K562 (cell line): Measurements from ENCODE around the gene SRCIN1. TPM values are rescaled to one million over a fixed set of nuclear protein-coding genes. Genes with fewer than 3 reads are reported as not detected.

Experiments
- ATAC-seq: fragments of 200-7000 bp; cut with Tn5 transposase; 3 replicates; pipeline ENCODE4 v1.9.1; 2020; ENCODE audit warnings: moderate library complexity
- BruUV-seq: library from RNA; stranded (reverse); fragments of 400-500 nt; replicated peaks from 2 replicates; lab custom pipeline; 2021; lab: Mats Ljungman, UMichigan
- CTCF ChIA-PET: fragments of 300-600 bp; formaldehyde crosslinking; extraction: SDS; loops from one replicate; lab custom pipeline; 2021; ENCODE audit warnings: low intra/inter-chr PET ratio; lab: Yijun Ruan, JAX
- POLR2A ChIA-PET: fragments of 300-600, 350-650 bp; sonication (Branson Sonifier 250); formaldehyde crosslinking; extraction: SDS; loops from one replicate; lab custom pipeline; 2021; ENCODE audit warnings: antibody characterized with exemption, inconsistent platforms; lab: Yijun Ruan, JAX
- DNase-seq, 4 experiments: peaks; one replicate each; pipeline versions ENCODE4 v3.0.0 to v3.0.0-alpha.2; 2011 to 2018; ENCODE audit warnings: low spot score in 3 of 4, mixed read lengths in 3 of 4; ENCODE audit errors: extremely low read depth in 1 of 4
- FAIRE-seq: peaks from 2 replicates; lab custom pipeline; 2011; peaks lifted over from hg19 to GRCh38; lab: Jason Lieb, UNC
- H2AFZ ChIP-seq: 2 replicates; pipeline ENCODE4 v1.6.0; 2011; ENCODE audit warnings: low read depth, low read length, control low read depth, inconsistent platforms
- H3K27ac ChIP-seq: fragments of 200-600 bp; 3 replicates; pipeline ENCODE4 v1.8.0; 2011; ENCODE audit warnings: low read depth, mild to moderate bottlenecking, control low read depth, inconsistent platforms, low read length, moderate library complexity, mixed read lengths; ENCODE audit errors: extremely low read depth
- H3K27me3 ChIP-seq, 2 experiments: fragments of 300-600 bp in 1 of 2; 2 replicates in 1 of 2; 3 replicates in 1 of 2; pipeline versions ENCODE4 v1.6.0 to v1.8.0; 2011; ENCODE audit warnings: inconsistent platforms in 2 of 2, low read length in 2 of 2, mild to moderate bottlenecking in 1 of 2, mixed read lengths in 1 of 2, moderate library complexity in 1 of 2; ENCODE audit not compliant: control insufficient read depth in 2 of 2, insufficient read depth in 2 of 2
- H3K36me3 ChIP-seq: fragments of 300-600 bp; 3 replicates; pipeline ENCODE4 v1.8.0; 2011; ENCODE audit warnings: mild to moderate bottlenecking, low read length, inconsistent platforms; ENCODE audit not compliant: control insufficient read depth, insufficient read depth
- H3K4me1 ChIP-seq, 2 experiments: fragments of 200-600 bp in 1 of 2; replicated peaks in 1 of 2; 2 replicates in 1 of 2; 3 replicates in 1 of 2; pipeline versions ENCODE4 v1.5.1 to v1.8.0; 2011; ENCODE audit warnings: inconsistent platforms in 2 of 2, low read length in 2 of 2, mild to moderate bottlenecking in 1 of 2, mixed read lengths in 1 of 2, moderate library complexity in 1 of 2; ENCODE audit not compliant: control insufficient read depth in 2 of 2, insufficient read depth in 2 of 2
- H3K4me2 ChIP-seq: 2 replicates; pipeline ENCODE4 v1.6.1; 2011; ENCODE audit warnings: low read length, control low read depth, inconsistent platforms, mixed read lengths; ENCODE audit not compliant: insufficient read depth
- H3K4me3 ChIP-seq: fragments of 200-600 bp; sonication (generic), shearing (Covaris generic); 2 replicates; pipeline ENCODE4 v1.5.1; 2016; ENCODE audit warnings: control low read depth, inconsistent platforms
- H3K79me2 ChIP-seq: fragments of 200-600 bp; 3 replicates; pipeline ENCODE4 v1.8.0; 2011; ENCODE audit warnings: low read length, inconsistent platforms; ENCODE audit not compliant: control insufficient read depth, insufficient read depth
- H3K9ac ChIP-seq, 2 experiments: 2 replicates each; pipeline versions ENCODE4 v1.6.0 to v1.6.1; 2011; ENCODE audit warnings: low read depth in 2 of 2, low read length in 2 of 2, control low read depth in 1 of 2, inconsistent platforms in 1 of 2, mild to moderate bottlenecking in 1 of 2, mixed read lengths in 1 of 2; ENCODE audit not compliant: insufficient read depth in 1 of 2
- H3K9me1 ChIP-seq: one replicate; pipeline ENCODE4 v1.6.0; 2011; ENCODE audit warnings: inconsistent platforms, mild to moderate bottlenecking, low read length, moderate library complexity; ENCODE audit not compliant: control insufficient read depth, insufficient read depth
- H3K9me3 ChIP-seq: replicated peaks from 2 replicates; pipeline ENCODE4 v1.5.1; 2011; ENCODE audit warnings: low read depth, low read length, inconsistent platforms; ENCODE audit not compliant: control insufficient read depth, insufficient read depth
- H4K20me1 ChIP-seq: replicated peaks from 2 replicates; pipeline ENCODE4 v1.6.1; 2011; ENCODE audit warnings: low read length, inconsistent platforms, mixed read lengths; ENCODE audit not compliant: control insufficient read depth, insufficient read depth
- KDM5B ChIP-seq: fragments of 200-600 bp; sonication (generic); IDR thresholded peaks from 2 replicates; pipeline ENCODE4 v1.6.1; 2012; ENCODE audit warnings: low read depth, mild to moderate bottlenecking, moderate library complexity, low read length, control low read depth, inconsistent platforms; ENCODE audit not compliant: insufficient replicate concordance
- ZNF217 ChIP-seq: sonication (generic); formaldehyde crosslinking; IDR thresholded peaks from 2 replicates; pipeline ENCODE4 v1.8.0; 2022; ENCODE audit warnings: mild to moderate bottlenecking, missing genetic modification reagents
- WGBS: fragments of 100-300 bp; shearing (Covaris generic); methylation state at CpG from one replicate; pipeline ENCODE4 v1.1.6; 2016; ENCODE audit warnings: low coverage, mixed read lengths; ENCODE audit not compliant: insufficient coverage; ENCODE audit errors: missing lambda C conversion rate; 5-methylcytosine and 5-hydroxymethylcytosine counted together
- in situ Hi-C: fragments of 300-500 bp; cut with MboI; formaldehyde crosslinking; loops from 4 replicates; pipeline ENCODE4 v1.15.0; 2018; ENCODE audit warnings: inconsistent platforms, mixed read lengths
- intact Hi-C: fragments of 100-400 bp; cut with micrococcal nuclease; formaldehyde crosslinking; loops from 2 replicates; pipeline ENCODE4 v1.14.2; 2022
- polyA plus RNA-seq, 8 experiments: library from polyadenylated mRNA; depleted of rRNA in 4 of 8; stranded (reverse) in 5 of 8; unstranded in 3 of 8; fragments of >200 nt; fragmentation: Nextera tagmentation in 2 of 8; fragmentation: Illumina TruSeq in 1 of 8; extraction: Ambion mirVana in 2 of 8; extraction: Trizol in 1 of 8; gene quantifications; 2 replicates each; pipeline versions ENCODE4 v1.2.1 to v1.2.3, GENCODE V29; 2011 to 2014; ENCODE audit warnings: inconsistent platforms in 1 of 8, missing spikeins in 1 of 8
- total RNA-seq, 7 experiments: library from RNA; depleted of rRNA in 6 of 7; stranded (reverse); fragments of >200 nt in 6 of 7; fragmentation: Illumina TruSeq in 2 of 7; extraction: Trizol in 2 of 7; gene quantifications; 2 replicates each; pipeline versions ENCODE4 v1.2.1 to v1.2.3, GENCODE V29; 2011 to 2021; ENCODE audit warnings: low replicate concordance in 1 of 7

The SRCIN1 gene
- total and polyA plus RNA-seq, 9 of the 15 experiments (the other 6 are each of a cell fraction or from before 2014, with no cell fraction given) = 0.09 to 0.33 (median 0.13) TPM; not detected in 6

- Histone ChIP-seq H2AFZ (peak overlapping the region; percentile 91), H3K4me2 (peak overlapping the region; percentile 71), H3K27ac (no peak overlapping the region), H3K9ac (peak overlapping the region in 1 of 2 experiments; percentile 76; a peak in 1 of 4 replicates), H3K36me3 (no peaks in the 10 kb centered on the region), H3K9me3 (no peaks in the 10 kb centered on the region), H4K20me1 (peaks cover 27% of the 10 kb centered on the region), H3K79me2 (no peaks in the 10 kb centered on the region), H3K4me3 (no peak overlapping the region), H3K4me1 (peaks cover 19 to 52% of the 10 kb centered on the region in 2 experiments), H3K27me3 (peaks cover 14 to 39% of the 10 kb centered on the region in 2 experiments; a peak in 4 of 5 replicates), H3K9me1 (no peaks in the 10 kb centered on the region)
- no TSS peak for BruUV-seq
- TF ChIP-seq KDM5B (peak; percentile 44), ZNF217 (no peak)
- in situ Hi-C loops = loop anchor here (5.0 kb wide), 1 partner anchor 104 kb away; no protein-coding TSS in a partner anchor
- FAIRE-seq = no peak
- no peak for DNase-seq
- WGBS = 26% methylated on average over 7 of the region's 10 CpGs
- POLR2A ChIA-PET = interaction anchor here (0.5 to 2.2 kb wide), 8 partner anchors 9 to 109 kb away, joined by 3 to 6 read pairs (median 3); no protein-coding TSS in a partner anchor
- intact Hi-C loops = loop anchor here (1.0 to 5.0 kb wide), 3 partner anchors 22 to 44 kb away; no protein-coding TSS in a partner anchor
- CTCF ChIA-PET = interaction anchor here (0.7 to 2.9 kb wide), 4 partner anchors 26 to 109 kb away, joined by 3 to 17 read pairs (median 7); partner anchors contain the start of gene SRCIN1
- ATAC-seq = no peak
Measured at GRCh38 chr17:38558728-38559050, 47.1 kb downstream of the SRCIN1 start.
